HepG2 (cell line): Measurements from ENCODE around the gene RNPEPL1. TPM values are rescaled to one million over a fixed set of nuclear protein-coding genes. Genes with fewer than 3 reads are reported as not detected.

ENCODE experiments used
- AGO1 ChIP-seq: fragments of 200-400 bp; formaldehyde crosslinking; IDR thresholded peaks from 2 replicates; pipeline ENCODE4 v1.6.1; 2017; ENCODE audit warnings: mild to moderate bottlenecking, low read depth, low read length, moderate library complexity; ENCODE audit not compliant: poor library complexity, severe bottlenecking
- HMGA1 ChIP-seq: sonication (generic); formaldehyde crosslinking; conservative IDR thresholded peaks from 2 replicates; pipeline ENCODE4 v1.4.0; 2020; ENCODE audit warnings: missing genetic modification reagents
- POLR2A ChIP-seq, 2 experiments: IDR thresholded peaks; 2 replicates each; pipeline ENCODE4 v1.6.1; 2011; ENCODE audit warnings: low read depth in 2 of 2, low read length in 2 of 2, mild to moderate bottlenecking in 1 of 2, moderate library complexity in 1 of 2; ENCODE audit not compliant: insufficient read depth in 1 of 2
- POLR2AphosphoS2 ChIP-seq: IDR thresholded peaks from 2 replicates; pipeline ENCODE4 v1.6.1; 2011; ENCODE audit warnings: low read depth, low read length, improper control_type of control experiment
- RBAK ChIP-seq: sonication (generic); formaldehyde crosslinking; IDR thresholded peaks from 2 replicates; pipeline ENCODE4 v1.5.1; 2020; ENCODE audit warnings: mild to moderate bottlenecking, missing genetic modification reagents
- RBFOX2 ChIP-seq: fragments of 200-400 bp; formaldehyde crosslinking; IDR thresholded peaks from 2 replicates; pipeline ENCODE4 v1.6.1; 2017; ENCODE audit warnings: low read depth, mild to moderate bottlenecking, low read length
- SNAI1 ChIP-seq: sonication (generic); formaldehyde crosslinking; IDR thresholded peaks from 2 replicates; pipeline ENCODE4 v1.5.0; 2020; ENCODE audit warnings: mild to moderate bottlenecking, missing genetic modification reagents, borderline replicate concordance
- TBX3 ChIP-seq: fragments of 450-650 bp; IDR thresholded peaks from 2 replicates; pipeline ENCODE4 v1.6.1; 2017; ENCODE audit warnings: antibody characterized with exemption, mild to moderate bottlenecking, inconsistent platforms, borderline replicate concordance
- TOPORS ChIP-seq: sonication (generic); formaldehyde crosslinking; IDR thresholded peaks from 2 replicates; pipeline ENCODE4 v1.8.0; 2023; ENCODE audit warnings: mild to moderate bottlenecking, missing genetic modification reagents
- ZBTB42 ChIP-seq: sonication (generic); formaldehyde crosslinking; IDR thresholded peaks from 2 replicates; pipeline ENCODE4 v1.5.0; 2020; ENCODE audit warnings: mild to moderate bottlenecking, missing genetic modification reagents
- ZNF234 ChIP-seq: sonication (generic); formaldehyde crosslinking; conservative IDR thresholded peaks from 2 replicates; pipeline ENCODE4 v1.5.1; 2020; ENCODE audit warnings: mild to moderate bottlenecking, missing genetic modification reagents
- ZNF331 ChIP-seq: sonication (generic); formaldehyde crosslinking; IDR thresholded peaks from 2 replicates; pipeline ENCODE4 v1.4.0; 2020; ENCODE audit warnings: missing genetic modification reagents
- ZNF383 ChIP-seq: sonication (generic); formaldehyde crosslinking; IDR thresholded peaks from 2 replicates; pipeline ENCODE4 v1.4.0; 2020; ENCODE audit warnings: missing genetic modification reagents, mild to moderate bottlenecking, borderline replicate concordance
- ZNF430 ChIP-seq: sonication (generic); formaldehyde crosslinking; IDR thresholded peaks from 2 replicates; pipeline ENCODE4 v1.9.0; 2021; ENCODE audit warnings: mild to moderate bottlenecking, missing genetic modification reagents
- ZNF782 ChIP-seq: sonication (generic); formaldehyde crosslinking; IDR thresholded peaks from 2 replicates; pipeline ENCODE4 v1.4.0; 2020; ENCODE audit warnings: missing genetic modification reagents, mild to moderate bottlenecking, borderline replicate concordance
- polyA plus RNA-seq, 8 experiments: library from polyadenylated mRNA; depleted of rRNA in 3 of 8; stranded (reverse) in 7 of 8; unstranded in 1 of 8; fragments of >200 nt; fragmentation: Illumina TruSeq in 4 of 8; extraction: Trizol in 4 of 8; gene quantifications; 2 replicates each; pipeline versions ENCODE4 v1.2.1 to v1.2.3, GENCODE V29; 2011 to 2016; ENCODE audit warnings: low read depth in 4 of 8, missing spikeins in 1 of 8, mixed read lengths in 1 of 8; ENCODE audit not compliant: insufficient read depth in 1 of 8
- total RNA-seq, 5 experiments: library from RNA; depleted of rRNA; stranded (reverse); fragments of >200 nt; fragmentation: Illumina TruSeq; extraction: Trizol; gene quantifications; 2 replicates each; pipeline ENCODE4 v1.2.3, GENCODE V29; 2016; ENCODE audit warnings: low read depth in 1 of 5
- TF ChIP-seq, protein P1 (sequence below): sonication (generic); formaldehyde crosslinking; IDR thresholded peaks from 2 replicates; pipeline ENCODE4 v1.5.0; 2020; ENCODE audit warnings: mild to moderate bottlenecking, missing genetic modification reagents
- TF ChIP-seq, protein P2 (sequence below): sonication (generic); formaldehyde crosslinking; IDR thresholded peaks from 2 replicates; pipeline ENCODE4 v1.4.0; 2020; ENCODE audit warnings: missing genetic modification reagents

The RNPEPL1 gene
- total and polyA plus RNA-seq, 2 of the 13 experiments (the other 11 are each of a cell fraction or from before 2014, with no cell fraction given): 13.0 to 18.0 TPM

DNA sequence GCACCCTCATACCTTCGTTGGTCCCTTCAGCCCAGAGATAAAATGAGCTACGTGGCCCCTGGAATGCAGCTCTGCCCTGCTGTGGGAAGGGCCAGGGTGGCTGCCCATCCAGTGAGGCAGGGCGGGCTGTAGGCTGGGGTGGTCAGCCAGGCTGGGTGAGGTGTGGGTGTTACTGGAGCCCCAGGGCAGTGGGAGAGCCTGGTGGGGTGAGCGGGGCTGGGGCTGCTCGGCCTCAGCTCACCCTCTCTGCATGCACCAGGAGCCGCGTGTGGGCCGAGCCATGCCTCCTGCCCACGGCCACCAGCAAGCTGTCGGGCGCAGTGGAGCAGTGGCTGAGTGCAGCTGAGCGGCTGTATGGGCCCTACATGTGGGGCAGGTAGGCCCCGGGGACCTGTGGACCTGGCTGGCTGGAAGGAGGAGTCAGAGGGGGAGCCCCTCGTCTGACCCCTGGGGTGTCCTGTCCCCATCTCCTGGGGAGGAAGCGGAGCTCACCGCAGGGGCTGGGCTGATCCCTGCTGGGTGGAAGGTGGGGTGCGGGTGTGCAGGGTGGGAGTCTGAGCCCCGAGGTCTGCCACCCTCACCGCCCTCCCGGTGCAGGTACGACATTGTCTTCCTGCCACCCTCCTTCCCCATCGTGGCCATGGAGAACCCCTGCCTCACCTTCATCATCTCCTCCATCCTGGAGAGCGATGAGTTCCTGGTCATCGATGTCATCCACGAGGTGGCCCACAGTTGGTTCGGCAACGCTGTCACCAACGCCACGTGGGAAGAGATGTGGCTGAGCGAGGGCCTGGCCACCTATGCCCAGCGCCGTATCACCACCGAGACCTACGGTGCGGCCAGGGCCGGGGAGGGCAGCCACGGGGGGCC lies 5.5 kb downstream of the RNPEPL1 start (continued):
- TF ChIP-seq TBX3 (no peak), ZBTB42 (CRISPR knock-in tag) (no peak), HMGA1 (CRISPR knock-in tag) (no peak), POLR2AphosphoS2 (no peak), ZNF331 (CRISPR knock-in tag) (no peak), RBAK (no peak), AGO1 (peak; percentile 35), RBFOX2 (peak; percentile 62), ZNF430 (CRISPR knock-in tag) (no peak), SNAI1 (CRISPR knock-in tag) (no peak), ZNF234 (CRISPR knock-in tag) (no peak), TOPORS (CRISPR knock-in tag) (no peak), ZNF782 (0 out of 2 replicates have a peak, but pooled peaks have one; percentile 37), POLR2A (IDR thresholded peaks at IDR 0.05; ENCODE audit: insufficient read depth in 1 of 2, low read depth in 2 of 2, low read length in 2 of 2) (0 out of 4 replicates have a peak, but pooled peaks of 1 of the 2 experiments have one; percentile 2), ZNF383 (CRISPR knock-in tag) (no peak)
- TF ChIP-seq, protein P1, sequence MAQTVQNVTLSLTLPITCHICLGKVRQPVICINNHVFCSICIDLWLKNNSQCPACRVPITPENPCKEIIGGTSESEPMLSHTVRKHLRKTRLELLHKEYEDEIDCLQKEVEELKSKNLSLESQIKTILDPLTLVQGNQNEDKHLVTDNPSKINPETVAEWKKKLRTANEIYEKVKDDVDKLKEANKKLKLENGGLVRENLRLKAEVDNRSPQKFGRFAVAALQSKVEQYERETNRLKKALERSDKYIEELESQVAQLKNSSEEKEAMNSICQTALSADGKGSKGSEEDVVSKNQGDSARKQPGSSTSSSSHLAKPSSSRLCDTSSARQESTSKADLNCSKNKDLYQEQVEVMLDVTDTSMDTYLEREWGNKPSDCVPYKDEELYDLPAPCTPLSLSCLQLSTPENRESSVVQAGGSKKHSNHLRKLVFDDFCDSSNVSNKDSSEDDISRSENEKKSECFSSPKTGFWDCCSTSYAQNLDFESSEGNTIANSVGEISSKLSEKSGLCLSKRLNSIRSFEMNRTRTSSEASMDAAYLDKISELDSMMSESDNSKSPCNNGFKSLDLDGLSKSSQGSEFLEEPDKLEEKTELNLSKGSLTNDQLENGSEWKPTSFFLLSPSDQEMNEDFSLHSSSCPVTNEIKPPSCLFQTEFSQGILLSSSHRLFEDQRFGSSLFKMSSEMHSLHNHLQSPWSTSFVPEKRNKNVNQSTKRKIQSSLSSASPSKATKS (CRISPR knock-in tag): no peak
- TF ChIP-seq, protein P2, sequence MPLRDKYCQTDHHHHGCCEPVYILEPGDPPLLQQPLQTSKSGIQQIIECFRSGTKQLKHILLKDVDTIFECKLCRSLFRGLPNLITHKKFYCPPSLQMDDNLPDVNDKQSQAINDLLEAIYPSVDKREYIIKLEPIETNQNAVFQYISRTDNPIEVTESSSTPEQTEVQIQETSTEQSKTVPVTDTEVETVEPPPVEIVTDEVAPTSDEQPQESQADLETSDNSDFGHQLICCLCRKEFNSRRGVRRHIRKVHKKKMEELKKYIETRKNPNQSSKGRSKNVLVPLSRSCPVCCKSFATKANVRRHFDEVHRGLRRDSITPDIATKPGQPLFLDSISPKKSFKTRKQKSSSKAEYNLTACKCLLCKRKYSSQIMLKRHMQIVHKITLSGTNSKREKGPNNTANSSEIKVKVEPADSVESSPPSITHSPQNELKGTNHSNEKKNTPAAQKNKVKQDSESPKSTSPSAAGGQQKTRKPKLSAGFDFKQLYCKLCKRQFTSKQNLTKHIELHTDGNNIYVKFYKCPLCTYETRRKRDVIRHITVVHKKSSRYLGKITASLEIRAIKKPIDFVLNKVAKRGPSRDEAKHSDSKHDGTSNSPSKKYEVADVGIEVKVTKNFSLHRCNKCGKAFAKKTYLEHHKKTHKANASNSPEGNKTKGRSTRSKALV (CRISPR knock-in tag): no peak
